B cell (primary cell): ENCODE results near the gene SLC2A5.

Source experiments
- EZH2 ChIP-seq: IDR thresholded peaks from 2 replicates; pipeline ENCODE4 v1.6.1; 2012; ENCODE audit warnings: borderline replicate concordance, low read depth, mild to moderate bottlenecking, moderate library complexity, low read length; ENCODE audit not compliant: insufficient read depth, poor library complexity, severe bottlenecking
- TF ChIP-seq, protein P1 (sequence below): fragments of 200-600 bp; IDR thresholded peaks from one replicate; pipeline ENCODE4 v1.8.0; 2022; ENCODE audit warnings: antibody characterized with exemption, mild to moderate bottlenecking

DNA sequence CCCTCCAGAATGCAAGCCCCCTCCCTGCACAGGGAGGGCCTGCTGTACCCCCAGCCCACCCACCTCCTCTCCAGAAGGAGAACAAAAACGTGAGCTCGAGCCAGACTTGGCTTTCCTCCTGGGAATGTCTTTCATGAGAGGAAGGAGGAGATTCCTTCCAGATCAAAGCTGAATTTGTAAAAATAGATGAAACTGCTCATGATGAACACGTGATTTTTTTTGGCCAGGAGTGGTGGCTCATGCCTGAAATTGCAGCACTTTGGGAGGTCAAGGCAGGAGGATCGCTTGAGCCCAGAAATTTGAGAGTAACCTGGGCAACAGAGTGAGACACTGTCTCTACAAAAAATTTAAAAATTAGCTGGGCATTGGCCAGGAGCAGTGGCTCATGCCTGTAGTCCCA is 37.7 kb upstream of the SLC2A5 start:
- TF ChIP-seq, protein P1, sequence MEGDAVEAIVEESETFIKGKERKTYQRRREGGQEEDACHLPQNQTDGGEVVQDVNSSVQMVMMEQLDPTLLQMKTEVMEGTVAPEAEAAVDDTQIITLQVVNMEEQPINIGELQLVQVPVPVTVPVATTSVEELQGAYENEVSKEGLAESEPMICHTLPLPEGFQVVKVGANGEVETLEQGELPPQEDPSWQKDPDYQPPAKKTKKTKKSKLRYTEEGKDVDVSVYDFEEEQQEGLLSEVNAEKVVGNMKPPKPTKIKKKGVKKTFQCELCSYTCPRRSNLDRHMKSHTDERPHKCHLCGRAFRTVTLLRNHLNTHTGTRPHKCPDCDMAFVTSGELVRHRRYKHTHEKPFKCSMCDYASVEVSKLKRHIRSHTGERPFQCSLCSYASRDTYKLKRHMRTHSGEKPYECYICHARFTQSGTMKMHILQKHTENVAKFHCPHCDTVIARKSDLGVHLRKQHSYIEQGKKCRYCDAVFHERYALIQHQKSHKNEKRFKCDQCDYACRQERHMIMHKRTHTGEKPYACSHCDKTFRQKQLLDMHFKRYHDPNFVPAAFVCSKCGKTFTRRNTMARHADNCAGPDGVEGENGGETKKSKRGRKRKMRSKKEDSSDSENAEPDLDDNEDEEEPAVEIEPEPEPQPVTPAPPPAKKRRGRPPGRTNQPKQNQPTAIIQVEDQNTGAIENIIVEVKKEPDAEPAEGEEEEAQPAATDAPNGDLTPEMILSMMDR = no peak
- TF ChIP-seq EZH2 = no peak
